NCI-H510A treated with DMSO at 0.1 percent for 48 hours (cell line): Measurements from ENCODE around the gene GPC6.
"Not testable (repeated sequence)": the region's sequence is repeated elsewhere in the genome, so short reads cannot be mapped to it uniquely, and the experiment has no call there.

Experiments
- DNase-seq: peaks from one replicate; lab custom pipeline; 2025; lab: John Stamatoyannopoulos, UW

Gene GPC6

GRCh38 chr13:93226623-93227279 is at the start of gene GPC6:
Gene GPC6, plus strand, starts transcription at chr13:93226807.
- DNase-seq = peak; percentile 92

GRCh38 chr13:93180356-93180969 is 46.1 kb upstream of the GPC6 start:
- no peak for DNase-seq

GRCh38 chr13:93182406-93182805 is 44.2 kb upstream of the GPC6 start:
- no peak for DNase-seq

- DNase-seq = no peak
Observed at GRCh38 chr13:93183302-93183701, 43.3 kb upstream of the GPC6 start.

GRCh38 chr13:93190006-93190405 is 36.6 kb upstream of the GPC6 start:
- no peak for DNase-seq

- DNase-seq = no peak
Observed at GRCh38 chr13:93193682-93194081, 32.9 kb upstream of the GPC6 start.

- no peak for DNase-seq
Observed at GRCh38 chr13:93199856-93200255, 26.8 kb upstream of the GPC6 start.

GRCh38 chr13:93200626-93201025 is 26.0 kb upstream of the GPC6 start:
- DNase-seq = no peak

- no peak for DNase-seq
Observed at GRCh38 chr13:93201992-93202558, 24.5 kb upstream of the GPC6 start.

- not testable (repeated sequence) for DNase-seq
Observed at GRCh38 chr13:93206778-93207392, 19.7 kb upstream of the GPC6 start.

- no peak for DNase-seq
Observed at GRCh38 chr13:93216122-93216521, 10.5 kb upstream of the GPC6 start.

- DNase-seq = no peak
Observed at GRCh38 chr13:93217721-93218261, 8.8 kb upstream of the GPC6 start.

GRCh38 chr13:93218583-93218982 is 8.0 kb upstream of the GPC6 start:
- DNase-seq = no peak

GRCh38 chr13:93220073-93220472 is 6.5 kb upstream of the GPC6 start:
- DNase-seq = no peak

GRCh38 chr13:93222976-93223375 is 3.6 kb upstream of the GPC6 start:
- DNase-seq = no peak

GRCh38 chr13:93224535-93224934 is 2.1 kb upstream of the GPC6 start:
- DNase-seq = no peak

- no peak for DNase-seq
Observed at GRCh38 chr13:93225610-93226009, 997 bp upstream of the GPC6 start.

- no peak for DNase-seq
Observed at GRCh38 chr13:93226065-93226622, 463 bp upstream of the GPC6 start.

GRCh38 chr13:93227280-93227877 is 772 bp downstream of the GPC6 start:
- peak; percentile 87 for DNase-seq

GRCh38 chr13:93227878-93228642 is 1.5 kb downstream of the GPC6 start:
- peak; percentile 86 for DNase-seq

GRCh38 chr13:93228643-93228937 is 2.0 kb downstream of the GPC6 start:
- DNase-seq = no peak
